GM19372 (cell line): ENCODE data around the gene SNX20.

Experiments
- ATAC-seq: cut with Tn5 transposase; IDR thresholded peaks from one replicate; pipeline ENCODE4 v1.9.1; 2021; ENCODE audit warnings: mild to moderate bottlenecking, low read depth, moderate library complexity; ENCODE audit not compliant: unreplicated experiment

Gene SNX20

DNA sequence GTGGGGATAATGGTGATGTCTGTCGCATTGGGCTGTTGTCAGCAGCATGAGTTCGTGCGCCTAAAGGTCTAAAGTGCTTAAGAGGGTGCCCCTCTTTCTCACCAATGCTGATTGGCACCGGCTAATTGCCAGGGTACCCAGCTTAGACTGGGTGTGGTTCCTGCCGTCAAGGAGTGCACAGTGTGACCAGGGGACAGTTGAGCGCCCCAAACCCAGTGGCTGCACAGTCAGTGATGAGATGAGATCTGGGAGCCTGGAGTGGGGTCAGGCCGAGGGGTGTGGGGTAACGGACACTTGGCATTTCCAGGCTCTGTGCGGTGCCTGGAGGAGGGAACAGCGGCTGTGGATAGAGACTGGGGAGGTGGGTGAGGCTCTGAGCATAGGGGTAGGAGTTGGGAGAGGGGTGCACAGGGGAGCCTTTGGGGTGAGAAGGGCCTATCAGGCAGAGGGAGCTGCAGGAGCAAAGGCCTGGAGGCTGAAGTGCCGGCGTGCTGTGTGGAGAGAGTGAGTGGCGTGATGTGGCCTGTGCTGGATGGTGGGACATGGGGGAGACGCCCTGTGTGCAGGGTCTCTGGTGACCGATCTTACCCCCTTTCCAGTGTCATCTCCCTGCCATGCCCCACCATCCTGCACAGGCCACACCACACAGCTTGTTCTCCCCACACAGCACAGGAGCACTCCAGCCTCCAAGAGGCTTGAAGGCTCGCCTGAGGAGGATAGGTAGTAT lies 58.3 kb downstream of the SNX20 start:
- no peak for ATAC-seq

DNA sequence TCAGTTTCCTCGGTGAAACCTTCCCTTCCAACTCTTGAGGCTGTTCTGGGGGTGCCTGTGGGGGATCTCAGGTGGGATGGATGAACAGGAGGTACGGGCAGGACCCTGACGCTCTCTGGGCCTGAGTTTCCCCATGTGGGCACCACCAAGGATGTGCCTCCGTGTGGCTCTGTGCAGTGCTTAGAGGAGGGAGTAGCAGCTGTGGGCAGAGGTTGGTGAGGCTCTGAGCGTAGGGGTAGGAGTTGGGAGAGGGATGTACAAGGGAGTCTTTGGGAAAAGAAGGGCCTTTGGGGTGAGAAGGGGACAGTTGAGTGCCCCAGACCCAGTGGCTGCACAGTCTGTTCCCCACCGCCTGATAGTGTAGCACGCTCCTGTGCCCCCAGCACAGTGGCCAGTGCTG lies 59.1 kb downstream of the SNX20 start:
- ATAC-seq, result no peak
